H9 (cell line): ENCODE results near the gene SULF2. TPM values are rescaled to one million over a fixed set of nuclear protein-coding genes. Genes with fewer than 3 reads are reported as not detected.

Source experiments
- DNase-seq: peaks from one replicate; pipeline ENCODE4 v3.0.0-alpha.2; 2017
- H2AFZ ChIP-seq: one replicate; pipeline ENCODE4 v1.6.1; 2013; ENCODE audit warnings: mild to moderate bottlenecking, low read length, control low read depth, moderate library complexity
- H2AK5ac ChIP-seq: 2 replicates; pipeline ENCODE4 v1.6.1; 2013; ENCODE audit warnings: low read length, control low read depth, mixed read lengths; ENCODE audit not compliant: insufficient read length
- H2BK120ac ChIP-seq: one replicate; pipeline ENCODE4 v1.6.1; 2013; ENCODE audit warnings: low read depth, mild to moderate bottlenecking, low read length, control low read depth, inconsistent platforms; ENCODE audit not compliant: poor library complexity, severe bottlenecking
- H2BK12ac ChIP-seq: 2 replicates; pipeline ENCODE4 v1.6.1; 2013; ENCODE audit warnings: low read length, control low read depth, mixed read lengths, low read depth; ENCODE audit not compliant: insufficient read length
- H2BK15ac ChIP-seq: 2 replicates; pipeline ENCODE4 v1.6.1; 2013; ENCODE audit warnings: low read depth, low read length, control low read depth
- H2BK20ac ChIP-seq: one replicate; pipeline ENCODE4 v1.6.1; 2013; ENCODE audit warnings: low read depth, mild to moderate bottlenecking, low read length, control low read depth, inconsistent platforms; ENCODE audit not compliant: poor library complexity, severe bottlenecking
- H2BK5ac ChIP-seq: 2 replicates; pipeline ENCODE4 v1.6.1; 2013; ENCODE audit warnings: low read length, control low read depth, mixed read lengths; ENCODE audit not compliant: insufficient read length
- H3K14ac ChIP-seq: 2 replicates; pipeline ENCODE4 v1.6.1; 2013; ENCODE audit warnings: low read length, control low read depth; ENCODE audit not compliant: insufficient read depth
- H3K18ac ChIP-seq: 2 replicates; pipeline ENCODE4 v1.6.1; 2013; ENCODE audit warnings: low read depth, mild to moderate bottlenecking, mixed read lengths, low read length, control low read depth; ENCODE audit not compliant: insufficient read length
- H3K23ac ChIP-seq: 2 replicates; pipeline ENCODE4 v1.6.1; 2013; ENCODE audit warnings: low read length, control low read depth, mixed read lengths, low read depth; ENCODE audit not compliant: insufficient read length
- H3K23me2 ChIP-seq: 2 replicates; pipeline ENCODE4 v1.6.1; 2013; ENCODE audit warnings: low read depth, mild to moderate bottlenecking, mixed read lengths, low read length, control low read depth; ENCODE audit not compliant: insufficient read length, poor library complexity, severe bottlenecking
- H3K27ac ChIP-seq: 2 replicates; pipeline ENCODE4 v1.5.1; 2013; ENCODE audit warnings: low read length, control low read depth, mixed read lengths, low read depth; ENCODE audit not compliant: insufficient read length
- H3K27me3 ChIP-seq: 2 replicates; pipeline ENCODE4 v1.6.1; 2013; ENCODE audit warnings: low read length, control low read depth, inconsistent platforms; ENCODE audit not compliant: insufficient read depth
- H3K4ac ChIP-seq: 2 replicates; pipeline ENCODE4 v1.6.1; 2013; ENCODE audit warnings: low read depth, mild to moderate bottlenecking, control low read depth, inconsistent platforms, low read length, moderate library complexity
- H3K4me1 ChIP-seq: 2 replicates; pipeline ENCODE4 v1.6.1; 2013; ENCODE audit warnings: low read length, control low read depth, inconsistent platforms; ENCODE audit not compliant: insufficient read depth
- H3K4me2 ChIP-seq: 2 replicates; pipeline ENCODE4 v1.6.1; 2013; ENCODE audit warnings: low read length, control low read depth, mixed read lengths; ENCODE audit not compliant: insufficient read length, insufficient read depth
- H3K56ac ChIP-seq: 2 replicates; pipeline ENCODE4 v1.6.1; 2013; ENCODE audit warnings: low read depth, mild to moderate bottlenecking, mixed read lengths, low read length, control low read depth; ENCODE audit not compliant: insufficient read length
- H3K79me1 ChIP-seq: 2 replicates; pipeline ENCODE4 v1.6.1; 2013; ENCODE audit warnings: low read depth, mild to moderate bottlenecking, moderate library complexity, low read length, control low read depth, inconsistent platforms; ENCODE audit not compliant: insufficient read depth, poor library complexity, severe bottlenecking
- H3K79me2 ChIP-seq: 2 replicates; pipeline ENCODE4 v1.6.1; 2013; ENCODE audit warnings: low read length, control low read depth, inconsistent platforms; ENCODE audit not compliant: insufficient read depth
- H3K9ac ChIP-seq: 2 replicates; pipeline ENCODE4 v1.6.1; 2013; ENCODE audit warnings: low read length, control low read depth, mixed read lengths; ENCODE audit not compliant: insufficient read length; ENCODE audit errors: extremely low read depth
- H3K9me3 ChIP-seq: one replicate; pipeline ENCODE4 v1.6.1; 2013; ENCODE audit warnings: low read depth, low read length, inconsistent platforms; ENCODE audit not compliant: control insufficient read depth
- H3T11ph ChIP-seq: one replicate; pipeline ENCODE4 v1.6.1; 2013; ENCODE audit warnings: mild to moderate bottlenecking, low read length, control low read depth, inconsistent platforms
- H4K20me1 ChIP-seq: one replicate; pipeline ENCODE4 v1.6.1; 2013; ENCODE audit not compliant: control insufficient read depth, insufficient read length, insufficient read depth
- H4K5ac ChIP-seq: 2 replicates; pipeline ENCODE4 v1.6.1; 2013; ENCODE audit warnings: low read depth, mild to moderate bottlenecking, mixed read lengths, low read length, control low read depth; ENCODE audit not compliant: insufficient read length
- H4K8ac ChIP-seq: replicated peaks from 2 replicates; pipeline ENCODE4 v1.6.1; 2013; ENCODE audit warnings: low read length, control low read depth, mixed read lengths, low read depth; ENCODE audit not compliant: insufficient read length
- H4K91ac ChIP-seq: 2 replicates; pipeline ENCODE4 v1.6.1; 2013; ENCODE audit warnings: low read depth, mild to moderate bottlenecking, moderate library complexity, mixed read lengths, low read length, control low read depth; ENCODE audit not compliant: insufficient read length
- H3K27ac Mint-ChIP-seq, 3 experiments: 2 replicates in 2 of 3; 3 replicates in 1 of 3; pipeline ENCODE4 v1.8.0; 2020 to 2021; ENCODE audit warnings: mixed read lengths in 3 of 3, mild to moderate bottlenecking in 1 of 3, moderate library complexity in 1 of 3
- H3K27me3 Mint-ChIP-seq: 2 replicates; pipeline ENCODE4 v1.8.0; 2021; ENCODE audit warnings: low read depth, mild to moderate bottlenecking, moderate library complexity, mixed read lengths
- H3K36me3 Mint-ChIP-seq, 3 experiments: 2 replicates in 2 of 3; 3 replicates in 1 of 3; pipeline ENCODE4 v1.8.0; 2020 to 2021; ENCODE audit warnings: low read depth in 3 of 3, mixed read lengths in 3 of 3; ENCODE audit not compliant: insufficient read depth in 1 of 3
- H3K4me1 Mint-ChIP-seq, 2 experiments: 2 replicates each; pipeline ENCODE4 v1.8.0; 2020; ENCODE audit warnings: mixed read lengths in 2 of 2
- H3K4me3 Mint-ChIP-seq, 2 experiments: 2 replicates in 1 of 2; 3 replicates in 1 of 2; pipeline ENCODE4 v1.8.0; 2020 to 2021; ENCODE audit warnings: mild to moderate bottlenecking in 2 of 2, mixed read lengths in 2 of 2, moderate library complexity in 1 of 2
- H3K9me3 Mint-ChIP-seq, 2 experiments: 2 replicates in 1 of 2; 3 replicates in 1 of 2; pipeline ENCODE4 v1.8.0; 2020; ENCODE audit warnings: mild to moderate bottlenecking in 2 of 2, mixed read lengths in 2 of 2, moderate library complexity in 1 of 2
- WGBS: extraction: QIAGEN DNeasy Blood & Tissue Kit; methylation state at CpG from one replicate; pipeline ENCODE4 v1.1.7; 2013; ENCODE audit warnings: missing lambda C conversion rate, low lambda C conversion rate, mixed read lengths; ENCODE audit not compliant: insufficient read length; ENCODE audit errors: extremely low coverage; 5-methylcytosine and 5-hydroxymethylcytosine counted together
- total RNA-seq: library from RNA; stranded (reverse); gene quantifications from 2 replicates; pipeline ENCODE4 v1.2.1, GENCODE V29; 2021
- TF ChIP-seq, protein P1 (sequence below): fragments of 200-600 bp; sonication (generic); conservative IDR thresholded peaks from 3 replicates; pipeline ENCODE4 v1.8.0; 2021; ENCODE audit warnings: antibody characterized with exemption, mild to moderate bottlenecking

SULF2 gene
- total RNA-seq, 1 experiment from 2014 or later: 31.2 TPM

DNA sequence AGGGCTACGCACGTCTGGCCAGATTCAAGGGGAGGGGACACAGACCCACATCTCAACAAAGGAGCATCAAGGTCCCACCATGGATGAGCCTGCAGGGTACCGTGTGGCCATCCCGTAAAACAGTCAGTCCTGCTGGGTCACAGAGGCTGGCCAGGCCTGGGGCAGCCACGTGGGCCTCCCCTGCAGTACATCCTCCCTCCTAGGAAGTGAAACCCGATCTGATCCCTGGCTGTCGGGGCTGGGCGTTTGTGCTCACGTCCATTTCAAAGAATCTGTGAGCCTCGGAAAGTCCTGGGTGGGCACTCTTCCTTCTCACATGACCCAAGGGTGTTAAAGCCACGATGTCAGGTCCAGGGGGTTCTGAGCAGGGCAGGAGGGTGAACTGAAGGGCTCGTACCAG, 14.3 kb downstream of the SULF2 start:
- H2AFZ ChIP-seq: no peak overlapping the region
- no peaks in the 10 kb centered on the region for H3K79me1 ChIP-seq
- no peak overlapping the region for H4K8ac ChIP-seq
- H3K9ac ChIP-seq: no peak overlapping the region
- peaks cover 5% of the 10 kb centered on the region; the same call in 1 of the 2 replicates for H3K4me1 ChIP-seq
- H2BK12ac ChIP-seq: no peak overlapping the region
- H3K27ac Mint-ChIP-seq: peak overlapping the region in 1 of 3 experiments; percentile 93; a peak in 2 of 7 replicates
- no peak overlapping the region for H3K27ac ChIP-seq
- H2BK120ac ChIP-seq: no peak overlapping the region
- peak overlapping the region; percentile 4 for H4K5ac ChIP-seq
- peaks cover 17 to 29% of the 10 kb centered on the region in 2 experiments for H3K4me1 Mint-ChIP-seq
- H3K4me3 Mint-ChIP-seq: no peak overlapping the region
- H3K36me3 Mint-ChIP-seq: peaks cover 10 to 18% (median 13%) of the 10 kb centered on the region in 3 experiments
- H3K9me3 Mint-ChIP-seq: peaks cover 7 to 11% of the 10 kb centered on the region in 2 experiments
- H3K79me2 ChIP-seq: no peaks in the 10 kb centered on the region
- no peaks in the 10 kb centered on the region for H3K23me2 ChIP-seq
- no peak overlapping the region for H3K4me2 ChIP-seq
- no peaks in the 10 kb centered on the region for H3K9me3 ChIP-seq
- WGBS: no CpG with 5 or more reads among the region's 12 CpGs
- peak; percentile 42 for DNase-seq
- TF ChIP-seq, protein P1, sequence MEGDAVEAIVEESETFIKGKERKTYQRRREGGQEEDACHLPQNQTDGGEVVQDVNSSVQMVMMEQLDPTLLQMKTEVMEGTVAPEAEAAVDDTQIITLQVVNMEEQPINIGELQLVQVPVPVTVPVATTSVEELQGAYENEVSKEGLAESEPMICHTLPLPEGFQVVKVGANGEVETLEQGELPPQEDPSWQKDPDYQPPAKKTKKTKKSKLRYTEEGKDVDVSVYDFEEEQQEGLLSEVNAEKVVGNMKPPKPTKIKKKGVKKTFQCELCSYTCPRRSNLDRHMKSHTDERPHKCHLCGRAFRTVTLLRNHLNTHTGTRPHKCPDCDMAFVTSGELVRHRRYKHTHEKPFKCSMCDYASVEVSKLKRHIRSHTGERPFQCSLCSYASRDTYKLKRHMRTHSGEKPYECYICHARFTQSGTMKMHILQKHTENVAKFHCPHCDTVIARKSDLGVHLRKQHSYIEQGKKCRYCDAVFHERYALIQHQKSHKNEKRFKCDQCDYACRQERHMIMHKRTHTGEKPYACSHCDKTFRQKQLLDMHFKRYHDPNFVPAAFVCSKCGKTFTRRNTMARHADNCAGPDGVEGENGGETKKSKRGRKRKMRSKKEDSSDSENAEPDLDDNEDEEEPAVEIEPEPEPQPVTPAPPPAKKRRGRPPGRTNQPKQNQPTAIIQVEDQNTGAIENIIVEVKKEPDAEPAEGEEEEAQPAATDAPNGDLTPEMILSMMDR: no peak
- no peaks in the 10 kb centered on the region for H4K20me1 ChIP-seq
- H3K18ac ChIP-seq: no peak overlapping the region
- no peak overlapping the region for H2BK20ac ChIP-seq
- H3K27me3 Mint-ChIP-seq: peaks cover 2% of the 10 kb centered on the region; the same call in 1 of the 2 replicates
- no peak overlapping the region for H2BK15ac ChIP-seq
- H3K14ac ChIP-seq: no peak overlapping the region; the same call in 1 of the 2 replicates
- no peak overlapping the region for H4K91ac ChIP-seq
- no peak overlapping the region for H3K4ac ChIP-seq
- no peaks in the 10 kb centered on the region for H3K27me3 ChIP-seq
- no peak overlapping the region for H3K23ac ChIP-seq
- no peak overlapping the region for H2AK5ac ChIP-seq
- no peak overlapping the region for H3K56ac ChIP-seq
- no peak overlapping the region for H3T11ph ChIP-seq
- no peak overlapping the region for H2BK5ac ChIP-seq
